ENCODE data around the gene OLFM4.

Gene OLFM4

DNA sequence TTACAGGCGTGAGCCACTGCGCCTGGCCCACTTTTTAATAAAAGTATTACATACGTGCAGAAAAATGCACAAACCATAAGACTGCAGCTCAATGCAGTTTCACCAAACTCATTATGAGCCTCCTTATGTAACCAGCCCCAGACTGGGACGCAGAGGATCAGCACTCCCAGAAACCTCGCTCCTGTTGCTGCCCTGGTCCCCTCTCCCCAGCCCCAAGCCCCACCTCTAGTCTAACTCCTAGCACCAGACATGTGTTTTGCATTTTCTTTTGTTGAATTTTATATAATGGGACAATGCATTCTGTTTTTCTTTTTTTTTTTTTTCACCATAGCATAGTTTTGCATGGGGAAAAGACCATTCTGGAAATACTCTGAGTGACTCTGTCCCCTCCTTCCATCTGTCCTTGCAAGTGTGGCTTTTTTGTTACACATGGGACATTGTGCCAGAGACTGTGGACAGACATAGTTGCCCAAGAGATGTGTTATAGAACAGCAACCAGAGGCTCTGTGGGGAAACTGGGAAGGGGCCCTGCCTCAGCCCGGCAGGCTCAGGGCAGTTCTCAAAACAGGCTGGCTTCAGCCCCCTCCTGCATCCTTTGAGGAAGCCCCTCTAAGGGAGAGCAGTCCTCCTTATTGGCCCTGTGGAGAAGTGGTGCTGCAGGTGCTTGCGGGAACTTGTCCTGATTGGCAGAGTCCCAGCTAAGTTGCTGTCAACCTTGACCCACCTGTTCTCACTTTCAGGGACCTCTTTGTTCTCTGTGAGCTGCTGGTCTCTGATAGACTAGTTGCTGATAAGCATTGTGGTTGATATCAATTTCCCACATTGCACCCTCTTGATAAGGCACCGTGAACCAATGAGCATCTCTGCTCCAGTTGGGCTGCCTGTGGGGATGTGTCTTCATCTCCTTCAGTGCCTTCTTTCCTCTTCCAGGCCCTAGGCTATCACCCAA is 13.8 kb upstream of the OLFM4 start:
- DNase-seq = no peak

DNA sequence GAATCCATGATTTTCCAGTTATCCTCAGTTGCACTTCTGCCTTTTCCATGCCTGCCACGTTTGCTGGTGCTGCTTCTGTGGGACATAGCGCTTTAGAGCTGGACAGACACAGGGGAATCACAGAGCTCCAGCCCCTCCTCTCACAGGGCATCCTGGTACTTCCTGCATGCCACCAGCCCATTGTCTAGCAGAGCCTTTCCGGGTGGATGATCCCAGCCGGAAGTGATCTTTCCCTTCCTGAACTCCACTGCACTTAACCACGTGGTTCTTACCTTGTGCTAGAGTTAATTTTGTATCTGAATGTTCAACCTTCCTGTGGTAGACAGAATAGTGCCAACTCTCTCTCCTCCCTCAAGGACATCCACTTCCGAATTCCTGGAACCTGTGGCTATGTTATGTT is 12.6 kb upstream of the OLFM4 start:
- no peak for DNase-seq

DNA sequence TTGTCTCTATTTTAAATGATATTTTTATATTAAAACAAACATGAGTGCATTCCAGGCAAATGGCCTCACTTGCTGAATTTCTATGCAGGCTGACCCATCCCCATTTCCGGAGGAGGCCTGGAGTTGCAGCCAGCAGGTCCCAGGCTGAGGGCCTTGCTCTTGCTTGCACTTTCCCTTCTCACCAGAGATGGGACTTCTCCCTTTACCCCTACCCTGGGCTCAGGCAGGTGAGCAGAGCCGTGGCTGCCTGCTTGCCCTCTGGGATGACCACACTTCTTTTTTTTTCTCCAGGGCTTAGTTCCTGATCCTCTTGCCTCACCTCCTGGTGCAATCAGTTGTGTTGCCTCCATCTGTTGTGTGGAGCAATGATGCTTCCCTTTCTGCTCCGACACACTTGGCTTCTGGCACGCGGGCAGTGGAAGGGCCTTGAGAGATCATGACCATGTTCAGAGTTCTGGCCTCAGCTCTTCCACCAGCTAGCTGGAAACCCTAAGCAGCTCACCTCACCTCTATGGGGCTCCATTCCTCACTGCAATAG is 11.1 kb upstream of the OLFM4 start:
- no peak for DNase-seq

DNA sequence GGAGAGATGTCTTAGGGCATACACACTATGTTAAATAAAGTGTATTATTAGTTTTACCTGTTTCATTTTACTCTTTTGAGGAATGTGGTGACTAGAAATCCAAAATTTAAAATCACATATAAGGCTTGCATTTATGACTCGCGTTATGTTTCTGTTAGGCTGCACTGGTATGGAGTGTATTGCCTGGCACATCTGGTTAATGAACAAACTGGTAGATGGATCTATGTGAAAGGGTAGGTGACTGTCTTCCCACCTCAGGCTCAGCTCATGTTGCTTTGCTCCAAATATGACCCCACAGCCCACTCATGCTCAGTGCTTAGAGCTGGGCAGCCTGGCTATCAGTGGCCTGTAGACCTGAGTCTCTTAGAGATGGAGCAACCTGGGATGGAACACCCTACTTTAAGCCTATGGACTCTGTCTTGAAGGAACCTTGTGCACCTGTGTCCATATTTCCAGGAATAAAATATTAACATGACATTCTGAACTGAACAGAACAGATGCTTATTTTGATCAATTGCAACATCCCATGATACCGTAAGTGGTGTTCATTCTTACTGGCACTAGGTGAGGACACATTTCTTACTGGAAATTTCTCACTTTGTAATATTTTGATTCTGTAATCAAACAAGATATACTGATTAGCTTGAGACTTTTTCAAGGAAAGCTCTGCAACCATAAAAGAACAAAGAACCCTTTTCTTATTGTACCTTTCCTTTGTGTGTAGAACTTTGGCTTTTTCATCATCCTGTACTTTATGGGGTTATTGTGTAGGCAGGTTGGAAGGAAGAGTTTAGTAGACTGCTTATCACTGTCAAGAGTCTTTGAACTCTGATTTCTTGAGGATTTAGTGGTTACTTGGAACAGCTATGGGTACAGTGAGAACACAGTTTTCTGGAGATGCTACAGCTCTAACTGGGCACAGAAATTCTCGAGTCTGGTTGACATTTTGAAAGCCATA is 9.6 kb upstream of the OLFM4 start:
- no peak for DNase-seq

DNA sequence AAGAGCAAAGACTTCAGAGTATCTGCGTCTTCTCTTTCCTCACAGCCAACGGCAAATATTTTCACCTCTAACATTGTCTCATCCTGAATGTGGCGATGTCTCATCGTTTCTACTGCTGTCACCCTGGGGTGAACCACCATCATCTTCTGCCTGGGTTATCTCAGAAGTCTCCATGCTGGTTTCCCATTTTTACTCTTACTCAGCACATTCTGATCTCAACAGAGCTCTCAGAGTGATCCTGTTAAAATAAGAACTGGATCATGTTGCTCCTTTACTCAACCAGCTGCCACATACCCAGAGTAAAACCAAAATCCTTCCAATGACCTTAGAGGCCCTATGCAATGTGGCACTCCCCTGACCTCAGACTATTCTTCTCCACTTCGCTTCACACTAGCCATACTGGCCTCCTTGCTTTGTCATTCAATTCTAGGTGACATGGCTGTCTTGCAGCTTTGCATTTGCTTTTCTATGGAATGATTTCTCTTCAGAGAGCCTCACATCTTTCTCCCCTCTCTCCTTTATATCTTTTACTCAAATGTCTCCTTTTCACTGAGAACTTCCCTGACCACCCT is 7.8 kb upstream of the OLFM4 start:
- DNase-seq = no peak

DNA sequence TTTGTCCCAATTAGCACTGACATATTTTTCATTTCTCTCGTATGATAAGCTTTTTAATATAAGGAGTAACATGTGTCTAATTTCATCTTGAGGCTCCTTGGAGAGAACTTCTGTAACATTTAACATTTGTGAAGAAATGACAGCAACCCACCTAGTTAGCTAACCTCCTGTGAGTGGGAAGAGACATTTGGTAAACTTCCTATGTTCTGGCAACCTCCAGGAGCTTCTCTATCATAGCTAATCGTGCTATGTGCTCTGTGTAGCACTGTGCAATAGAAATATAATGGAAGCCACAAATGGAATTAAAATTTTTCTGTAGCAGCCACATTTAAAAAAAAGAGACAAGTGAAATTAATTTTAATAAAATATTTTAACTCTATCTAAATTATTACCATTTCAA is 5.4 kb upstream of the OLFM4 start:
- no peak for DNase-seq

DNA sequence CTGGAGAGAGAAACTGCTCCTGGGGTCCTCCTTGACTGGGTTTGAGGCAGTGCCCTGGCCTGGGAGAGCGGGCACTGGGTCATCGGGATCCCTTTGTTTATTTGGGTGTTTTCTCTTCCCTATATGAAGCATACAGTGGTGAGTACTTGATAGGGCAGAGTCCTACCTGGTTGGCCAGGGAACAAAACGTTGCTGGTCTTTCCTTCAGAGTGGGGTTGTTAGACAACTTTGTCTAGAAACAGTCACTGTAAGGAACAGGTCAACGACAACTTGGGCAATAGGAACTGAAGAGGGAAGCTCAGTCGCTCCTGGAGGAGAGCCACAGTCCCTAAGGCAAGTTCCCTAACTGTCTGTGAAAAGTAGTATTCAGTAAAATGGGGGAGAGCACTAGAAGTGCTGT is 550 bp upstream of the OLFM4 start:
- DNase-seq = no peak

DNA sequence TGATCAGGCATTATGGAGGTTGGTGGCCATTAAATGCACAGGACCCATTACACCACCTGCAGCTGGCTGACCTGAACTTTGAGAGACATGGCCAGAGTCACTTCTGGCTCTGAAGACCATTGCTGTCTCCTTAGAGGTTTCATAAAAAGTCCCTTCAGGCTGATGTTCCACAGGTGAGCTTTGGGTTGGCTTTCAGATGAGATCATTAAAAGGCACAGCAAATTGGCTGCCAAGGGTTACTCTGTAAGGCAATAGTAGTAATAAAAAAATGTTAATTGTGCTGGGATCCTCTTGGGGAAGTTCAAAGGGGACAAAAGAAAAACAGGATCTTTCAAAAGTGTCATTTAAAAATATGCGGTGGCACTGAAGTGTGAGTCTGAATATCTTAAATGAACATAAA is 4.2 kb downstream of the OLFM4 start:
- no peak for DNase-seq

DNA sequence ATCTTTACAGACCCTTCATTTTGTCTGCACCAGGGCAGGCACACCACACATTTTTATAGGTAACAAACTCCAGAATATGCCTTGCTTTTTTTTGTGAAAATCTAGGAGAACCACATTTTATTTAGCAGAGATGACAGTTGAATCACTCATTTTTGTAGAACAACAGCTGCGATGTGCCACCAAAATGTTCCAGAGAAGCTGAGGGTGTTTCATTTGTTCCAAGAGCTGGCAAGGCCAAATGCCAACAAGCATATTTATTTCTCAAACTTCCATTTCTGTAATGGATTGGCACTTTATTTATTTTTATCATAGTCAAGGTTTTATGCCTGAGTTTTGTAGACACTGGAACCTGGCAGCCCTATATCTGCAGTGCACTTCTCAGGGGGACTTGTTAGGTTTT is 10.4 kb downstream of the OLFM4 start:
- no peak for DNase-seq

DNA sequence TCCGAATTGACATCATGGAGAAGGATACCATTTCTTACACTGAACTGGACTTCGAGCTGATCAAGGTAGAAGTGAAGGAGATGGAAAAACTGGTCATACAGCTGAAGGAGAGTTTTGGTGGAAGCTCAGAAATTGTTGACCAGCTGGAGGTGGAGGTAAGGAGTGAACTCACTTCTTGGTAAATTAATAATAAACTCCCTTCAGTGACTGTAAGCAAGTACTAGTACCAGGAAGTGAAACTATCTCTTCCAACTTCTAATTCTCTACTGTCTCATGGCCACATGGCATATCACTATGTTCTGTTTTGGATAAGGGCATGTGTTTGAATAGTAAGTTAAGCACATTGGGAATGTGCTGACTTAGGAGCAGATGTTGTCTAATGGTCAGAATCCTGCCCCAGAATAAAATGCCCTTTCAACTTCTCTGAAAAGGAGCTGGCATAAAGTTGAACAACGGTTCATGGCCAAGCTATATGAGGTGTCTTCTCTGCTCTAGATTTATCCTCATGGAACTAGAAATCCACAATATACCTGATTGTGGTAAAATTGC is 13.4 kb downstream of the OLFM4 start:
- DNase-seq = no peak

DNA sequence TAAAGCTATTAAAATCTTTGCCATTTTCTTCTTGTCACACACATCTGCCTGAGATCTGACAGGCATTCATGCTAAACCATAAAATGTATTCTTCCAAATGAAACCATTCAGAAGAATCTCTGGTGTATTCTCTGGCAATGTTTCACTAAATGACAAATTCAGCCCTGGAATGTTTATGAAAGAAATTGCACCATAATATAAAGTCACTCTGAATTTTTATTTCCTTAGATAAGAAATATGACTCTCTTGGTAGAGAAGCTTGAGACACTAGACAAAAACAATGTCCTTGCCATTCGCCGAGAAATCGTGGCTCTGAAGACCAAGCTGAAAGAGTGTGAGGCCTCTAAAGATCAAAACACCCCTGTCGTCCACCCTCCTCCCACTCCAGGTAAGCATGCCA is 14.3 kb downstream of the OLFM4 start:
- no peak for DNase-seq

DNA sequence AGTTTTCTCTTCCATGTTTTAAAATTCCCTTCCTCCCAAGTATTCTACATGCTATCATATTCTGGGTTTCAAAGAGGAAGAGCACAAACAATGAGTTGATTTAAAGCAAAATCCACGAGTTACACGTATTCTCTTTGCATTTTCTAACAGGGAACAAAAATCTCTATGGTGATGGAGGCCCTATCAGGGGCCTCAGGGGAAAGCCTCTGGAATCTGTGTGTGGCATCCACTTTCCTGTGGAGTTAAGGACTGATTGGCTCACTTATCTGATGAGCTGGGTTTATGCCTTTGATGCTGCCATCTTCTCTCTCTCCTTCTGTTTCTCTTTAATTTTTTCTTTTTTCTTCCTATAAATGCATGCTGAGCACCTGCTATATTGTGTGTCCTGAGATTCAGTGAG is 14.8 kb downstream of the OLFM4 start:
- no peak for DNase-seq

DNA sequence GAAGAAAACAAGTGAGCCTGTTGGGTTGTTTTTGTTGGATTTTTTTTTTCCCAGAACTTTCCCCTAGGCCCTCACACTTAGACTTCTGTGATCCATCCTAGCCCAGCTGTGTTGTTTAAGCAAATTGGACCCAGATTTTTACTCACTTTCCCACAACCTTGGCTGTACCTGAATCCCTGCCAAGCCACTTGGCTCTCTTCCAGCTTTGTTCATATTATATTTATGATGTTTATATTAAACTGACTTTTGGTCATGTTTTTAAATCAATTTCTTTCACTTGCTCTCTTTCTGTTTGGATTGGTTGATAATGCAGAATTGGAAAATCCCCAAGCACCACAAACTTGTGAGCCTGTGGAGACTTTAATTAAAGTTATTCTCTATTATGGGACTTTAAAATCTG is 16.6 kb downstream of the OLFM4 start:
- DNase-seq = no peak

DNA sequence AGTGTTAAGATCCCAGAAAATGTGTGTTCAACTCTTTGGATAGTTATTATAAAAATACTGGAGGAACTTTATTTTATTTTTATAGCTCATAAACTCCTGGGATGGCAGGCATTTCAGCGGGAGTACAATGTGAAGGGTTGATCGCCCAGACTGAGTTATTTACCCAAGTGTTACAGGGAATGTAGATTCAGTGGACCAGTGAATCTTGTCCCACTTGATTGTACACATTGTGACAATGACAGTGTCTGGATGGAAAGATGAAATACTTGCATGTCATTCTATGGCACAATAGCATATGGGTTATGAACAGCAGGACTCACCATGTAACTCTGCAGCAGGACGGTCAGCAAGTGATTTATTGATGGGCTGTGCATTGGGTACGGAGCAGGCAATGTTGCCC is 20.3 kb downstream of the OLFM4 start:
- DNase-seq = no peak

DNA sequence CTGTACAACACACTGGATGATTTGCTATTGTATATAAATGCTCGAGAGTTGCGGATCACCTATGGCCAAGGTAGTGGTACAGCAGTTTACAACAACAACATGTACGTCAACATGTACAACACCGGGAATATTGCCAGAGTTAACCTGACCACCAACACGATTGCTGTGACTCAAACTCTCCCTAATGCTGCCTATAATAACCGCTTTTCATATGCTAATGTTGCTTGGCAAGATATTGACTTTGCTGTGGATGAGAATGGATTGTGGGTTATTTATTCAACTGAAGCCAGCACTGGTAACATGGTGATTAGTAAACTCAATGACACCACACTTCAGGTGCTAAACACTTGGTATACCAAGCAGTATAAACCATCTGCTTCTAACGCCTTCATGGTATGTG is 21.5 kb downstream of the OLFM4 start:
- no peak for DNase-seq

DNA sequence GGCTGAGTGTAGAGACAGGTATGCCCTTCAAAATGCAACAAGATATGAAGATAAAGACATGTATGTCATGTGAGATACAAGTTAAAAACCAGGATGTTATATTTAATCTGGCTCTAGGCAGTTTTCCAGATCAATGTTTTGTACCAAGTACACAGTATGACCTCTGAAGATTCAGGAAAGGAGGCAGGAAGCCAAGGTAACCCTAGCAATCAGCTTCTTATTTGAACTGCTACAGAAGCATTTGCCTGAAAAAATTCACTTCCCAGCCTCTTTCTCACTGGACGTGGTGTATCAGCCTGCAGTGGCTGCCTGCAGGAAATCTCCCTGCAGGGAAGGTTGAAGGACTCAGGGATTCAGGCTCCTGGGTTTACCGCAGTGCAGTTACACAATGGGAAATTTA is 24.1 kb downstream of the OLFM4 start:
- no peak for DNase-seq

DNA sequence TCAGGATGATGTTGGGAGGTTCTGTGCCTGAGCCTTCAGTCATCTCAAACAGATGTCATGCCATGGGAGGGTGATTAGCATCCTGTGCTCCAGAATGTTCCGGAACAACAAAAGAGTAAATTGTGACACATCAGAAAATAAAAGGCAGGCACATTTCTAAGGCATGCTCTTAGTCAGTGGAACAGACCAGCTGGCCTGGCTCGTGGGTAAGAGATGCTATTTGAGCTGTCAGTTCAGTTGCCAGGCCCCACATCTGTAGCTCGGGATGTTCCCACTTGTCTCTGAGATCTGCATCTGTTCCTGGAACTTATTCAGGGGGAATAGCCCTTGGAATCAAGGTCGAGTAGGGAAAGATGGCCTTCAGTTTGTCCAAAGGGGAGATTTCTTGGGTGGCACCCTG is 26.0 kb downstream of the OLFM4 start:
- DNase-seq = no peak

DNA sequence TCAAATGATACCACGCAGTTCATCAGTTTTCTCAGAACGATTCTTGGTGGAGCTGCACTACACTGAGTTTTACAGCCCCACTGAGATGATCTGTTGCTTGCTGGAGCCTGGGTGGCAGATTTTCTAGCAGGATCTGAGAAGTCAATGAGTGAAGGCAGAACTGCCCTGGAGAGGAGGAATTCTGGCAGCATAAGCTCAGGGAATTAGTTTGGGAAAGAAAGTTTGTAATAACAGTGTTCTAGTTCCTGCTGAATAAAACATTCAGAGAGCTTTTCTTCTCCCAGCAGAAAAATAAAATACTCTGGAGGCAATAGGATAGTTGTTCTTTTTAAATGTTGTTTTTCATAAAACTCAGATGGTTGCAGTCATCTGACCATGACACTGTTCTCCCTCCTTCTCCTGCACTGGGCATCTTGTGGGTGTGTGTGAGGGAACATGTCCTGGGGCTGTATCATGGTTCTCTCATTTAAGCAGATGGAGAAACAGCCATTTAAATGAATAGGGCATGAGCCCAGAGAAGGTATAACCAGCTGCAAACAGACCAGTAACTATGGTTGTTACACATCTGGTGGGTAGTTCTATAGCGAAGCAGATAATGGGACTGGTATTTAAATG is 29.6 kb downstream of the OLFM4 start:
- DNase-seq = no peak

DNA sequence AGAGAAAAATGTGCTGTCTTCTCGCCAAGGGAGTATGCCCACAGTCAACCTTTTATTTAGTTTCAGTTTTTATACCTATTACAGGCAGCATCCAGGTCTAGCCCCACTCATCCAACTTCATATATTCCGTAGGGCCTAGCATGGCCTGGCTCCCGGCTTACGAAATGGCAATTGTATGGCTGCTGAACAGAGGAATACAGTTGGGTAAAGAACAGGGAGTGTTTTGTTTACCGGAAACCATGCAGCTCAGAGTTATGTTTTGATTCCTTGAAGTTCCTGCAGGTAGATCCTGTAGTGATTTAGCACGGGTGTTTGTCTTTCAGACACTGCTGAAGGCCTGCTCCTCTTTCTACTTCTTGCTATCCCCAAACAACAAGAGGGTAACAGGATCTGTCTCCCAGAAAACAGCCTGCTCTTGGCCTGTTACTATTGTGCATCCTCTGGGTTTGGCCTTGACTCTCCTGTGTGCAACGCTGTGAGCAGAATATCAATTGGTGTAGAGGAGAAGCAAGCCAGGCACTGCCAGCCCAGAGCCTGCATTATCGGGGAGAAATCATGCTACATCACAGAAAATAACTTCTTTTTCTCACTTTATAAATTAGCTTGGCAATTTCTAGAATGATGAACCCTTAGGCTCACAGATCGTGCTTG is 32.4 kb downstream of the OLFM4 start:
- no peak for DNase-seq

DNA sequence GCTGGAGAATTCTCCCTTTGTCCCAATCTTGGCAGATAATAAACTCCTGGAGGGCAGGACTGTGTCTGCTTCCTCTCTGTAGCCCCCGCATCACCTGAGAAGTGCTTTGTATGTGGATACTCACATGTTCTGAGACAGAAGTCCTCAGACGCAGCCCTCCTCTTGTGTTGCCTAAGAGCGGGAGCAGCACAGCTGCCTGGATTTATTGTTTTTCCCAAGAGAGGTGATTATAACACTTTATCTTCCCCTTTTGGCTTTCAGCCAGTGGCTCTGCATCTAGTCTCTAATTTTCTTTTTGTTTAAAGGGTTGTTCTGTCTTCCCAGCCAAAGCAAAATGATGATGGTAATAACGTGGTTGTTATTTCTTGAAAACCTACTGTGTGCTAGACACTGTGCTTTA is 36.1 kb downstream of the OLFM4 start:
- DNase-seq = no peak

DNA sequence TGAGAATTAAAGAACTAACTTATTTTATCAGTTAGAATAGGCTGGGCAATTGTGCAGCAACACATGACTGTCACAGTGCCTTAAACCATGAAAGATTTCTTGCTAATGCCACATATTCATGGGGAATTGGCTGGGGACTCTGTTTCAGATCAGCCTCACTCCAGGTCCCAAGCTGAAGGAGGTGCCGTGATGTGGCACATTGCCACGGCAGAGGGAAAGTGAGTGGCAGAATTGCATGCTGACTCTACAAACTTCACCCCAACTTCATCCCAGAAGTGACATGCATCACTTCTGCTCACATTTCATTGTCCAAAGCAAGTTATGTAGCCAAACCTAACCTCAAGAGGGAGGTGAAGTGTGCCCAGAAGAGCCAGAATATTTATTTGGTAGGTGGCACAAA is 37.8 kb downstream of the OLFM4 start:
- no peak for DNase-seq
